HG02610 (cell line): ENCODE data around the gene CSNK1D.
"Not testable (repeated sequence)": the region's sequence is repeated elsewhere in the genome, so short reads cannot be mapped to it uniquely, and the experiment has no call there.

Source experiments
- ATAC-seq: cut with Tn5 transposase; IDR thresholded peaks from one replicate; pipeline ENCODE4 v1.9.1; 2021; ENCODE audit warnings: mild to moderate bottlenecking, moderate library complexity; ENCODE audit not compliant: unreplicated experiment

Gene CSNK1D

DNA sequence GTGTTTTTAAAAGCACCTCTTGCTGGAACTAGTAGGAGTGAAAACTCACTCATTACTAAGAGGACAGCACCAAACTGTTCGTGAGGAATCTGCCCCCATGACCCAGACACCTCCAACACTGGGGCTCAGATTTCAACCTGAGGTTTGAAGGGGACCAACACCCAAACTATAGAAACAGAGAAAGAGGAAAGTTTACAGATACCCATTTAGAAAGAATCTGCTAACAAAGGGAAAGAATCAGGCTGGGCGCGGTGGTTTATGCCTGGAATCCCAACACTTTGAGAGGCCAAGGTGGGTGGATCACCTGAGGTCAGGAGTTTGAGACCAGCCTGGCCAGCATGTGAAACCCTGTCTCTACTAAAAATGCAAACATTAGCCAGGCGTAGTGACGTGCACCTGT is 3.4 kb upstream of the CSNK1D start:
- ATAC-seq, result no peak

DNA sequence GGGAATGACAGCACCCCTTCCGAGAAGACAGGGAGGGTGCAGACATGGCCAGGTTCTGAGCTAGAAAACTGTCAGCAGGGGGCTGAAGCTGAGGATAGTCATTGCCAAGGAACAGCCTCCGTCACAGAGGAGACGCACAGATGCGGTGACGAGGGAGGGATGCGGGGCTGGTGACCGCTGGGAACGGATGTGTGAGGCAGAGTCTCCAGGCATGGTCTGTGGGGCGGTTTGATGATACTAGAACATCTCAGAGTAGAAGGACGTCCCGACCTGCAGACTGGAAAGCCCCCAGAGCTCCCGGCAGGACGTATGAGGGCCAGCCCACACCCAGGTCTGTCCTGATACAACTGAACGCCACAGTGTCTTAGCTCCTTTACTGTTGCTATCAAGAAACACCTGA is 1.8 kb upstream of the CSNK1D start:
- no peak for ATAC-seq

DNA sequence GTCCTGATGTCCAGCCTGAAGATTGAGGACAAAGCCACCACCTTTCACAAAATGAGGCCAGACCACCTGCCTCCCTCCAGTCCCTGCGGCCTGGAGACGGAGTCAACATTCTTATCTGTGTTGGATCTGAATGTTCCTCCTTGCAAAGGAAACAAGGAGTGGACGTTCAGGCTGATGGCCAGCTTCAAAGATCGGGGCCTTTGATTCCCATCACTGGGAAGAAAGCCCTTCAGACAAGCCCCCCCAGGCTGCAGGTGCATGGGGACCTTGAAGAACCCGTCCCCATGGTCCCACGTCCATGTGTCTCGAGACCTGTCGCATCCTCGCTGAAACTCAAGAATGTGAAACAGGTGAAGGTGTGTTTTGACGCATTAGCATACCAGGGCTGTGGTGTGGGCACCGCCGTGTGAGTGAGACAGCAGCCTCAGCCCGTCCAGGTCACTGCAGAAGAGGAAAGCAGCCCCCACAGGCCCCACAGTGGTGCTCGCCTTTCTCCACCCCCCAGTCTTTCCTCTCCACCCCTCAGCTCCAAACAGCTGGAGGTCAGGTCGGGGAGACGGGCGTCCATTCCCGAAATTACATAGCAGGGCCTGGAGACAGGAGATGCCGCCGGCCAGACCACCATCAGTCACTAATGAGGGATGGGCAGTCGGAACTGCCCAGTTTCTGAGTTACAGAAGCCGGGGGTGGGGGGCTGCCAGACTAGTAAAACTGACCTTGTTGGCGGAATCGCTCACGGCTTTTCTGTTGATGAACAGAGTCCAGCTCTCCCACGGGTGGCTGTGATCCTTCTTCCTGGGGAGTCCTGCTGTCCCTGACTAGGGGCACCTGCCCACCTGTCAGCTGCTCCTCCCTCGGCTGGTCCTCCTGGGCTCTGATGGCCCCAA is 877 bp upstream of the CSNK1D start:
- no peak for ATAC-seq

GRCh38 chr17:82272495-82273326 is 789 bp downstream of the CSNK1D start:
- ATAC-seq, result no peak

GRCh38 chr17:82271401-82271800 is 2.1 kb downstream of the CSNK1D start:
- ATAC-seq, result no peak

DNA sequence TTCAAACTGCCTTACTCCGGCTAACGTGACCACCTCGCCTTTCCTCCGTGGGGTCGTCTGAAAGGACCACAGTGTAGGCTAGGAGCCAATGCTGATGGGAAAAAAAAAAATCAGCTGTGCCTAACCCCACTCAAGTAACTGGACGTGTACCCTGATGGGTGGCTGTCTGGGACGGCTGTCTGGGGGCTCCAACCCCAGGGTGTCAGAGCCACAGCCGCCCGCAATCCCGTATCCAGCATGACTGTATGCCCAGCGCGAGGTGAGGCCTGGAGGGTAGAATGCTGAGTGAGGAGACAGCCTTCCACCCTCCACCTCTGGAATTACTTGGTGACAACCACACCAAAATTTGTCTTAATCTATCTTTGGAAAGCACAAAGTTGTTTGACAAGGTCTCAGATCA is 2.8 kb downstream of the CSNK1D start:
- no peak for ATAC-seq

GRCh38 chr17:82269882-82270500 is 3.5 kb downstream of the CSNK1D start:
- ATAC-seq, result no peak

DNA sequence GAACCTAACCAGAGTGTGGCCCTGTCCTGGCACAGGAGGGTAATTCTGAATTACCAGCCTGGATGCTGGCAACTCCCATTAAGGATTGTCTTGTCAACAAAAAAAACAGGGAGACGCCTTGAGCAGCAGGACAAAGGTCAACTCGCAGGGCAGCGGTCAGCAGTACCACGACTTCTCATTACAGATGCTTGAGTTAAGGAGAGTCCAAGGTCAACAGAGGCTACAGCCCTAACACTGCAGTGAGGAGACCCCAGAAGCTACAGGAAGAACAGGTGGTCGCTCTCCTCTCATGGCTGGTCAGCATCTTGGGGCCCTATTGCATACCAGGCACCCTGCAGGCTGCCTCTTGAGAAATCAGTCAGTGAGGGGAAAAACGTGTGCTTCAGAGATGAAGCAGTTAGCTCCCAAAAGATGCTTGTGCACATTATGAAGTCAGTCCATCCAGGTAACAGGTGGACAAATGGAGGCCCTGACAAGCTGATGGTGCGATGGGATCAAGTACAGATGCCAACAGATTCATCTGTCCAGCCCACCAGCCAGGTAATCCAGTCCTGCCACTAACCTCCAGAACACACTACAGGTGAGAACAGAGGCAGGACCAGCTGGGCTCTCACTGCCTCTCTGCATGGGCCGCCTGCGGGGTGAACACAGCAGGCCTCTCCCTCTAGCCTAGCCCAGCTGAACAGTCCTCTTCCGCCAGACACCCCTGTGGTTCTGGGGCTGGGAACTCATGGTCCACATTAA is 4.2 kb downstream of the CSNK1D start:
- ATAC-seq, result no peak

GRCh38 chr17:82267575-82268379 is 5.7 kb downstream of the CSNK1D start:
- ATAC-seq, result no peak

GRCh38 chr17:82266142-82266541 is 7.4 kb downstream of the CSNK1D start:
- no peak for ATAC-seq

DNA sequence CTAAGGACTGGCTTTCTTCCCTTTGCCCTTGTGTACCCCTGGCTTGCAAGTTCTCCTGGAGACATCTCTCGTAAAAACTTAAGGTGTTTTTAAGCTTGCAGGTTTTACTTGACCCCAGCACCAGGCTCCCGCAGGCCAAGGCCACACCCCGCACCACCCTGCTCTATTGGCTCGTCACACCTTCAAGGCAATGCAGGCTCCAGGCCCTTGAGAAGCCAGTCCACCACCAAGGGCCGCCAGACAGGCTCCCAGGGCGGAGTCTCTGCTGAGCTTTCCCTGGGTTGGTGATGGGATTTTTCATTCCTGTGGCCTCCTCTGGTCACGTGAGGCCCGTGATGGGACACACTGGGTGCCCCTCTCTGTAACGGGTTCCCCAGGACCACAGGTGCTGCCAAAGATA is 9.9 kb downstream of the CSNK1D start:
- ATAC-seq, result no peak

- ATAC-seq, result no peak
Observed at GRCh38 chr17:82262344-82262743, 11.2 kb downstream of the CSNK1D start.

- ATAC-seq, result not testable (repeated sequence)
Observed at GRCh38 chr17:82259972-82260961, 13.2 kb downstream of the CSNK1D start.

GRCh38 chr17:82258555-82258954 is 14.9 kb downstream of the CSNK1D start:
- ATAC-seq, result no peak

DNA sequence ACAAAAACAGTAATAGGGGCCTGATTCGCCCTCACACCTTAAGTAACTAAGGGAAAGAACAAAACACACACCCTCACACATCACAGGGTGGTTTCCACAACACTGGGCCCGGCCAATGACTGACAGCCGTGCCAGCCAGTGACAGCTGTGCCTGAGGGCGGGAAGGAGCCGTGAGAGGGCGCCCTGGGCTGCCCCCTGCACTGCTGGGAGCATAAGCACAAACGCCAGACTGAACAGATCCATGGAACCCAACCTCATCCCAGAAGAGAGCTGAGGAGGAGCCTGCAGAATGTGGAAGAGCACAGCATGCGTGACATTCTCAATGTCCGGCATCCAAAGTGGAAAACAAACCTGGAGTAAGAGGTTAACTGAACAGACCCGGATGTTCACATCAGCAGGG is 16.0 kb downstream of the CSNK1D start:
- no peak for ATAC-seq

- ATAC-seq, result no peak
Observed at GRCh38 chr17:82256242-82256885, 17.1 kb downstream of the CSNK1D start.

- no peak for ATAC-seq
Observed at GRCh38 chr17:82255402-82255972, 18.0 kb downstream of the CSNK1D start.

DNA sequence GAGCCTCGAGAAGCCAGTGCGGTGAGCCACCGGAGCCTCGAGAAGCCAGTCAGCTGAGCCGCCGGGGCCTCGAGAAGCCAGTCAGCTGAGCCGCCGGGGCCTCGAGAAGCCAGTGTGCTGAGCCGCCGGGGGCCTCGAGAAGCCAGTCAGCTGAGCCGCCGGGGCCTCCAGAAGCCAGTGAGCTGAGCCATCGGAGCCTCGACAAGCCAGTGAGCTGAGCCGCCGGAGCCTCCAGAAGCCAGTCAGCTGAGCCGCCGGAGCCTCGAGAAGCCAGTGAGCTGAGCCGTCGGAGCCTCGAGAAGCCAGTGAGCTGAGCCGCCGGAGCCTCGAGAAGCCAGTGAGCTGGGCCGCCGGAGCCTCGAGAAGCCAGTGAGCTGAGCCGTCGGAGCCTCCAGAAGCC is 18.8 kb downstream of the CSNK1D start:
- ATAC-seq, result not testable (repeated sequence)
